T-helper 17 cell (primary cell): ENCODE measurements around the gene AK1. TPM values are rescaled to one million over a fixed set of nuclear protein-coding genes. Genes with fewer than 3 reads are reported as not detected.

Experiments used
- ATAC-seq: fragments of 150-1000 bp; cut with Tn5 transposase; 2 replicates; pipeline ENCODE4 v1.10.0; 2021; ENCODE audit warnings: mild to moderate bottlenecking, moderate library complexity
- DNase-seq, 3 donors: peaks; one replicate each; pipeline versions ENCODE4 v3.0.0 to v3.0.0-alpha.2; 2020 to 2021
- H3K9me3 ChIP-seq: one replicate; pipeline ENCODE4 v1.7.0; 2013; ENCODE audit warnings: low read length, mild to moderate bottlenecking; ENCODE audit not compliant: control insufficient read depth, poor library complexity, severe bottlenecking
- H3K27ac Mint-ChIP-seq: one replicate; pipeline ENCODE4 v1.8.0; 2022; ENCODE audit warnings: mild to moderate bottlenecking, moderate library complexity, mixed read lengths
- H3K27me3 Mint-ChIP-seq: one replicate; pipeline ENCODE4 v1.8.0; 2022; ENCODE audit warnings: mixed read lengths
- H3K36me3 Mint-ChIP-seq: one replicate; pipeline ENCODE4 v1.8.0; 2022; ENCODE audit warnings: low read depth, mixed read lengths
- H3K4me1 Mint-ChIP-seq: one replicate; pipeline ENCODE4 v1.8.0; 2022; ENCODE audit warnings: mild to moderate bottlenecking, mixed read lengths
- H3K4me3 Mint-ChIP-seq: one replicate; pipeline ENCODE4 v1.8.0; 2022; ENCODE audit warnings: mild to moderate bottlenecking, moderate library complexity, mixed read lengths
- total RNA-seq, 4 donors: library from RNA in 2 of 4; stranded (reverse) in 2 of 4; gene quantifications; one replicate each; pipeline ENCODE4 v1.2.3 and lab custom pipeline; 2022 to 2026

AK1 gene
- total RNA-seq, 2 donors from 2014 or later: 35.9 to 66.5 TPM

DNA sequence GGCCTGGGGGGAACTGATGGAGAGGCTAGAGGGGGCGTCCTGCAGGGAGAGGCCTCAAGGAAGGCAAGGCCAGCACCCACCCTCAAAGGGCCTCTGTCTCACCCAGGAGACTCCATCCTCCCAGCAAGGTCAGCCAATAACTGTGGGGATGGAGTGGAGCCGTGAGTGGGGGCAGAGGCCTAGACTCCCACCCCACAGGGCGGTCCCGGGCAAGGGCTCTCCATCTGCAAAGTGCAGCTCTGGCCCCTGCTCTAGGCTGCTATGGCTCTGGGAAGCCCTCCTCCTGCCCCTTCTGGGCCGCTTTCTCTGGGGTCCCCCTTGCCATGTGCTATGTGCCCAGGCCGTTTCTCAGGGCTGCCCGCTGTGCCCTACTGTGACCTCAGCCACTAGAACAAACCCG is 60.7 kb downstream of the AK1 start:
- H3K36me3 Mint-ChIP-seq: no peaks in the 10 kb centered on the region

More for the DNA sequence above, 60.7 kb downstream of the AK1 start:
- ATAC-seq: no peak
- H3K9me3 ChIP-seq: no peaks in the 10 kb centered on the region
- no peak overlapping the region for H3K4me3 Mint-ChIP-seq
- no peak for DNase-seq
- H3K4me1 Mint-ChIP-seq: no peaks in the 10 kb centered on the region
- H3K27ac Mint-ChIP-seq: no peak overlapping the region
- no peaks in the 10 kb centered on the region for H3K27me3 Mint-ChIP-seq

Other genes with a start within 250 kb of the AK1 start
- gene CFAP157, start 170.7 kb downstream of the AK1 start, total RNA-seq: under 1 TPM in 1 of 2 donors, not detected in 1; 0.27 TPM
- 1 to 10 TPM; 6.6 to 6.7 TPM for gene PTRH1, start 162.0 kb downstream of the AK1 start, total RNA-seq
- 1 to 10 TPM; 3.7 to 4.3 TPM for gene TTC16, start 161.6 kb downstream of the AK1 start, total RNA-seq
- gene TOR2A, start 142.4 kb downstream of the AK1 start, total RNA-seq: 10 to 100 TPM in 1 of 2 donors, 1 to 10 TPM in 1; 9.4 to 10.5 TPM
- 10 to 100 TPM; 15.9 to 27.2 TPM for gene SH2D3C, start 99.0 kb downstream of the AK1 start, total RNA-seq
- 100 to 1,000 TPM; 107 to 123 TPM for gene CDK9, start 91.6 kb downstream of the AK1 start, total RNA-seq
- gene FPGS, start 74.8 kb downstream of the AK1 start, total RNA-seq: 10 to 100 TPM; 71.2 to 80.6 TPM
- 1 to 10 TPM; 3.2 to 6.4 TPM for gene ENG, start 23.0 kb downstream of the AK1 start, total RNA-seq
- gene ST6GALNAC6, start 21.9 kb upstream of the AK1 start, total RNA-seq: 100 to 1,000 TPM in 1 of 2 donors, 10 to 100 TPM in 1; 74.5 to 108 TPM
- gene ST6GALNAC4, start 39.4 kb upstream of the AK1 start, total RNA-seq: 10 to 100 TPM; 18.5 to 22.1 TPM
- gene PIP5KL1, start 53.1 kb upstream of the AK1 start, total RNA-seq: 1 to 10 TPM; 2.1 to 2.3 TPM
- gene DPM2, start 60.2 kb upstream of the AK1 start, total RNA-seq: 10 to 100 TPM; 23.3 to 26.2 TPM
- 100 to 1,000 TPM; 254 to 268 TPM for gene EEIG1, start 103.3 kb upstream of the AK1 start, total RNA-seq
- 10 to 100 TPM; 11.6 to 15.2 TPM for gene NAIF1, start 189.6 kb upstream of the AK1 start, total RNA-seq
- 10 to 100 TPM; 16.3 to 20.4 TPM for gene SLC25A25, start 190.6 kb upstream of the AK1 start, total RNA-seq